HEK293 (cell line): ENCODE data around the gene MEF2C.

Experiments used
- CTCF ChIP-seq: fragments of 450-650 bp; formaldehyde crosslinking; IDR thresholded peaks from 2 replicates; pipeline ENCODE4 v1.5.1; 2016; ENCODE audit warnings: missing biosample characterization, missing genetic modification characterization
- HOXD13 ChIP-seq: sonication (generic); formaldehyde crosslinking; IDR thresholded peaks from 2 replicates; pipeline ENCODE4 v1.8.0; 2022; ENCODE audit warnings: missing genetic modification reagents, borderline replicate concordance
- MZF1 ChIP-seq: fragments of 450-650 bp; formaldehyde crosslinking; IDR thresholded peaks from 2 replicates; pipeline ENCODE4 v1.5.1; 2017; ENCODE audit warnings: missing biosample characterization, missing genetic modification characterization, borderline replicate concordance
- PRDM10 ChIP-seq: fragments of 450-650 bp; formaldehyde crosslinking; IDR thresholded peaks from 2 replicates; pipeline ENCODE4 v1.5.1; 2016; ENCODE audit warnings: missing biosample characterization, missing genetic modification characterization
- SETDB1 ChIP-seq: IDR thresholded peaks from one replicate; pipeline ENCODE4 v1.6.1; 2017; ENCODE audit warnings: mild to moderate bottlenecking, low read length, moderate library complexity, mixed read lengths; ENCODE audit not compliant: insufficient read length
- WT1 ChIP-seq: fragments of 450-650 bp; formaldehyde crosslinking; IDR thresholded peaks from 2 replicates; pipeline ENCODE4 v1.5.1; 2016; ENCODE audit warnings: missing biosample characterization, missing genetic modification characterization
- YY1 ChIP-seq: fragments of 450-650 bp; formaldehyde crosslinking; IDR thresholded peaks from 2 replicates; pipeline ENCODE4 v1.5.1; 2018; ENCODE audit warnings: missing biosample characterization, missing genetic modification characterization
- ZFP37 ChIP-seq: fragments of 450-650 bp; formaldehyde crosslinking; IDR thresholded peaks from 2 replicates; pipeline ENCODE4 v1.5.1; 2016; ENCODE audit warnings: missing biosample characterization, missing genetic modification characterization
- ZNF175 ChIP-seq: fragments of 450-650 bp; formaldehyde crosslinking; IDR thresholded peaks from 2 replicates; pipeline ENCODE4 v1.5.1; 2016; ENCODE audit warnings: missing biosample characterization, missing genetic modification characterization
- ZNF184 ChIP-seq: fragments of 450-650 bp; IDR thresholded peaks from 2 replicates; pipeline ENCODE4 v1.5.1; 2018; ENCODE audit warnings: missing biosample characterization, mild to moderate bottlenecking, missing genetic modification characterization
- ZNF19 ChIP-seq: fragments of 450-650 bp; formaldehyde crosslinking; IDR thresholded peaks from 2 replicates; pipeline ENCODE4; 2016; ENCODE audit warnings: missing biosample characterization, missing genetic modification characterization, low read depth
- ZNF280D ChIP-seq: fragments of 450-650 bp; formaldehyde crosslinking; IDR thresholded peaks from 2 replicates; pipeline ENCODE4 v1.5.1; 2016; ENCODE audit warnings: missing biosample characterization, missing genetic modification characterization
- ZNF324 ChIP-seq: fragments of 450-650 bp; formaldehyde crosslinking; IDR thresholded peaks from 2 replicates; pipeline ENCODE4 v1.5.1; 2016; ENCODE audit warnings: missing biosample characterization, missing genetic modification characterization
- ZNF394 ChIP-seq: fragments of 450-650 bp; formaldehyde crosslinking; IDR thresholded peaks from 2 replicates; pipeline ENCODE4 v1.5.1; 2016; ENCODE audit warnings: missing biosample characterization, missing genetic modification characterization, mild to moderate bottlenecking, moderate library complexity, borderline replicate concordance
- ZNF404 ChIP-seq: fragments of 450-650 bp; formaldehyde crosslinking; IDR thresholded peaks from 2 replicates; pipeline ENCODE4 v1.5.1; 2017; ENCODE audit warnings: missing biosample characterization, missing genetic modification characterization
- ZNF501 ChIP-seq: fragments of 450-650 bp; formaldehyde crosslinking; IDR thresholded peaks from 2 replicates; pipeline ENCODE4 v1.5.1; 2016; ENCODE audit warnings: missing biosample characterization, missing genetic modification characterization
- ZNF518A ChIP-seq: fragments of 450-650 bp; formaldehyde crosslinking; conservative IDR thresholded peaks from 2 replicates; pipeline ENCODE4 v1.5.1; 2016; ENCODE audit warnings: low read depth, missing biosample characterization, missing genetic modification characterization
- ZNF529 ChIP-seq: fragments of 450-650 bp; formaldehyde crosslinking; IDR thresholded peaks from 2 replicates; pipeline ENCODE4 v1.5.1; 2017; ENCODE audit warnings: missing genetic modification characterization, missing biosample characterization; ENCODE audit not compliant: insufficient replicate concordance
- ZNF670 ChIP-seq: fragments of 450-650 bp; formaldehyde crosslinking; IDR thresholded peaks from 2 replicates; pipeline ENCODE4 v1.5.1; 2016; ENCODE audit warnings: missing biosample characterization, missing genetic modification characterization, low read depth
- ZNF747 ChIP-seq: fragments of 450-650 bp; formaldehyde crosslinking; IDR thresholded peaks from 2 replicates; pipeline ENCODE4 v1.5.1; 2016; ENCODE audit warnings: missing biosample characterization, missing genetic modification characterization
- ZSCAN18 ChIP-seq: fragments of 450-650 bp; formaldehyde crosslinking; IDR thresholded peaks from 2 replicates; pipeline ENCODE4 v1.5.1; 2016; ENCODE audit warnings: missing biosample characterization, missing genetic modification characterization
- ZSCAN30 ChIP-seq: fragments of 450-650 bp; IDR thresholded peaks from 2 replicates; pipeline ENCODE4 v1.5.1; 2018; ENCODE audit warnings: missing biosample characterization, mild to moderate bottlenecking, missing genetic modification characterization, moderate library complexity
- ZSCAN4 ChIP-seq: fragments of 450-650 bp; formaldehyde crosslinking; IDR thresholded peaks from 2 replicates; pipeline ENCODE4 v1.5.1; 2017; ENCODE audit warnings: missing biosample characterization, missing genetic modification characterization

The MEF2C gene

GRCh38 chr5:88824892-88825583 is 57.9 kb downstream of the MEF2C start (continued):
- TF ChIP-seq ZNF184 (tag by site-specific recombination) (no peak), SETDB1 (no peak), CTCF (tag by site-specific recombination) (no peak), ZNF280D (tag by site-specific recombination) (no peak), WT1 (tag by site-specific recombination) (no peak), ZNF324 (tag by site-specific recombination) (no peak), ZNF19 (no peak), HOXD13 (CRISPR knock-in tag) (no peak), YY1 (no peak), MZF1 (tag by site-specific recombination) (no peak), ZSCAN30 (tag by site-specific recombination) (no peak), ZNF529 (no peak), PRDM10 (no peak), ZNF518A (no peak), ZNF747 (tag by site-specific recombination) (no peak), ZNF404 (tag by site-specific recombination) (no peak), ZFP37 (tag by site-specific recombination) (0 out of 2 replicates have a peak, but pooled peaks have one; percentile 18), ZNF670 (tag by site-specific recombination) (no peak), ZNF175 (tag by site-specific recombination) (no peak), ZSCAN4 (no peak), ZSCAN18 (tag by site-specific recombination) (no peak), ZNF501 (tag by site-specific recombination) (no peak), ZNF394 (tag by site-specific recombination) (no peak)
